GM23338 (cell line): Measurements from ENCODE around the gene DPYSL5. TPM values are rescaled to one million over a fixed set of nuclear protein-coding genes. Genes with fewer than 3 reads are reported as not detected.

Source experiments
- ATAC-seq: fragments of 200-7000 bp; cut with Tn5 transposase; 3 replicates; pipeline ENCODE4 v1.9.1; 2020
- DNase-seq: peaks from one replicate; pipeline ENCODE4 v3.0.0-alpha.2; 2015; ENCODE audit warnings: low spot score
- H2AFZ ChIP-seq: fragments of 200-600 bp; sonication (generic); 2 replicates; pipeline ENCODE4 v1.8.0; 2016; ENCODE audit warnings: antibody characterized with exemption, mild to moderate bottlenecking, moderate library complexity
- H3F3A ChIP-seq: fragments of 200-600 bp; sonication (generic); replicated peaks from 2 replicates; pipeline ENCODE4 v1.8.0; 2017; ENCODE audit warnings: antibody characterized with exemption, mixed run types, low read depth
- H3K27ac ChIP-seq: fragments of 200-600 bp; sonication (generic); 2 replicates; pipeline ENCODE4 v1.6.1; 2016; ENCODE audit warnings: low read depth
- H3K27me3 ChIP-seq: fragments of 200-600 bp; sonication (generic); 2 replicates; pipeline ENCODE4 v1.8.0; 2016; ENCODE audit warnings: mild to moderate bottlenecking, mixed run types, moderate library complexity; ENCODE audit not compliant: insufficient read depth
- H3K36me3 ChIP-seq: fragments of 200-600 bp; sonication (generic); 2 replicates; pipeline ENCODE4 v1.8.0; 2016; ENCODE audit warnings: mild to moderate bottlenecking; ENCODE audit not compliant: insufficient read depth
- H3K4me1 ChIP-seq: fragments of 200-600 bp; sonication (generic); 2 replicates; pipeline ENCODE4 v1.8.0; 2016; ENCODE audit warnings: mild to moderate bottlenecking, moderate library complexity; ENCODE audit not compliant: insufficient read depth
- H3K4me2 ChIP-seq: fragments of 200-600 bp; sonication (generic); 2 replicates; pipeline ENCODE4 v1.7.1; 2017; ENCODE audit warnings: mixed run types
- H3K4me3 ChIP-seq: fragments of 200-600 bp; sonication (generic); 2 replicates; pipeline ENCODE4 v1.6.1; 2016; ENCODE audit warnings: mixed run types
- H3K79me2 ChIP-seq: fragments of 200-600 bp; sonication (generic); replicated peaks from 2 replicates; pipeline ENCODE4 v1.8.0; 2017; ENCODE audit warnings: mild to moderate bottlenecking; ENCODE audit not compliant: insufficient read depth
- H3K9me2 ChIP-seq: fragments of 200-600 bp; sonication (generic); 2 replicates; pipeline ENCODE4 v1.8.0; 2017; ENCODE audit not compliant: insufficient read depth
- H4K20me1 ChIP-seq: fragments of 200-600 bp; sonication (generic); replicated peaks from 2 replicates; pipeline ENCODE4 v1.8.0; 2017; ENCODE audit warnings: mild to moderate bottlenecking; ENCODE audit not compliant: insufficient read depth
- H3K27ac Mint-ChIP-seq: 2 replicates; pipeline ENCODE4 v1.8.0; 2020; ENCODE audit warnings: inconsistent platforms, mild to moderate bottlenecking, moderate library complexity, mixed read lengths
- H3K27me3 Mint-ChIP-seq: 3 replicates; pipeline ENCODE4 v1.8.0; 2022; ENCODE audit warnings: low read depth, mild to moderate bottlenecking, moderate library complexity, mixed read lengths, inconsistent platforms; ENCODE audit not compliant: insufficient read depth, poor library complexity
- H3K36me3 Mint-ChIP-seq: 3 replicates; pipeline ENCODE4 v1.8.0; 2021; ENCODE audit warnings: low read depth, mild to moderate bottlenecking, inconsistent platforms, moderate library complexity, mixed read lengths
- H3K4me1 Mint-ChIP-seq: 3 replicates; pipeline ENCODE4 v1.8.0; 2020; ENCODE audit warnings: mild to moderate bottlenecking, inconsistent platforms, mixed read lengths
- H3K4me3 Mint-ChIP-seq: 3 replicates; pipeline ENCODE4 v1.8.0; 2021; ENCODE audit warnings: moderate library complexity, mild to moderate bottlenecking, inconsistent platforms, mixed read lengths
- H3K9me3 Mint-ChIP-seq: 3 replicates; pipeline ENCODE4 v1.8.0; 2020; ENCODE audit warnings: moderate library complexity, mild to moderate bottlenecking, inconsistent platforms, mixed read lengths
- CREB1 ChIP-seq: fragments of 250-450 bp; sonication (Bioruptor Pico); IDR thresholded peaks from 2 replicates; pipeline ENCODE4 v1.5.0; 2020; ENCODE audit warnings: low read depth, mild to moderate bottlenecking, moderate library complexity
- EZH2 ChIP-seq: fragments of 200-600 bp; sonication (generic); IDR thresholded peaks from one replicate; pipeline ENCODE4 v1.8.0; 2017; ENCODE audit warnings: antibody characterized with exemption, mild to moderate bottlenecking, low read depth; ENCODE audit not compliant: unreplicated experiment
- EZH2phosphoT487 ChIP-seq: fragments of 200-600 bp; sonication (generic); IDR thresholded peaks from one replicate; pipeline ENCODE4 v1.8.1; 2018; ENCODE audit warnings: antibody characterized with exemption; ENCODE audit not compliant: unreplicated experiment
- JUNB ChIP-seq: IDR thresholded peaks from one replicate; pipeline ENCODE4 v1.6.1; 2016; ENCODE audit warnings: antibody characterized with exemption; ENCODE audit not compliant: unreplicated experiment
- NANOG ChIP-seq: IDR thresholded peaks from 2 replicates; pipeline ENCODE4 v1.6.1; 2016; ENCODE audit warnings: antibody characterized with exemption, borderline replicate concordance
- STAT1 ChIP-seq: IDR thresholded peaks from one replicate; pipeline ENCODE4 v1.6.1; 2016; ENCODE audit warnings: antibody characterized with exemption; ENCODE audit not compliant: unreplicated experiment
- ZNF114 ChIP-seq: fragments of 250-450 bp; sonication (Bioruptor Pico); IDR thresholded peaks from 2 replicates; pipeline ENCODE4 v1.5.0; 2020; ENCODE audit warnings: mild to moderate bottlenecking, moderate library complexity
- ZNF331 ChIP-seq: fragments of 250-450 bp; sonication (Bioruptor Pico); IDR thresholded peaks from 2 replicates; pipeline ENCODE4 v1.5.0; 2020; ENCODE audit warnings: low read depth, mild to moderate bottlenecking, moderate library complexity
- polyA plus RNA-seq: library from polyadenylated mRNA; unstranded; fragments of >200 nt; fragmentation: Nextera tagmentation; extraction: Ambion mirVana; gene quantifications from 2 replicates; pipeline ENCODE4 v1.2.1, GENCODE V29; 2016
- total RNA-seq: library from RNA; depleted of rRNA; stranded (reverse); fragments of >200 nt; shearing (Covaris generic); gene quantifications from 2 replicates; pipeline ENCODE4 v1.2.3, GENCODE V29; 2014
- TF ChIP-seq, protein P1 (sequence below): fragments of 250-450 bp; sonication (Bioruptor Pico); IDR thresholded peaks from 2 replicates; pipeline ENCODE4 v1.5.0; 2020; ENCODE audit warnings: mild to moderate bottlenecking, moderate library complexity

Gene DPYSL5
- total and polyA plus RNA-seq, 2 experiments from 2014 or later: 3.1 to 8.1 TPM

DNA sequence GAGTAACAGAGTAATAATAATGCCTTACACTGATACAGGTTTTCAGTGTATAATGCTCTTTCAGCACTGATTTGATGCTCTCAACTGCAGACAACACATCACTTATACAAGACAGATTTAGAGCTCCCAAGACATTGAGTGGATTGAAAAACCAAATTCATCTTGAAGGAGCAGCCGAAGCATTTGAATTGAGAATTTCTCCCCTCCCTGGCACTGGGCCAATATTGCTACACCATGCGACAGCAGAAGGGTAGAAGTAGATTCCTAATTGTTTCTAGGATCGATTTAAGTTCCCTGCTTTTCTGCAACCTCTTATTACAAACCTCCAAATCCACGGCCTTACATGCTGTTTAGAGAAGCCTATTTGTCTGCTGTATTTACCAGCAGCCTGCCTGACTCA is 46.6 kb upstream of the DPYSL5 start (continued):
- TF ChIP-seq ZNF331 (CRISPR knock-in tag) (no peak), EZH2phosphoT487 (no peak), NANOG (no peak), CREB1 (CRISPR knock-in tag) (no peak), ZNF114 (no peak)
- TF ChIP-seq, protein P1, sequence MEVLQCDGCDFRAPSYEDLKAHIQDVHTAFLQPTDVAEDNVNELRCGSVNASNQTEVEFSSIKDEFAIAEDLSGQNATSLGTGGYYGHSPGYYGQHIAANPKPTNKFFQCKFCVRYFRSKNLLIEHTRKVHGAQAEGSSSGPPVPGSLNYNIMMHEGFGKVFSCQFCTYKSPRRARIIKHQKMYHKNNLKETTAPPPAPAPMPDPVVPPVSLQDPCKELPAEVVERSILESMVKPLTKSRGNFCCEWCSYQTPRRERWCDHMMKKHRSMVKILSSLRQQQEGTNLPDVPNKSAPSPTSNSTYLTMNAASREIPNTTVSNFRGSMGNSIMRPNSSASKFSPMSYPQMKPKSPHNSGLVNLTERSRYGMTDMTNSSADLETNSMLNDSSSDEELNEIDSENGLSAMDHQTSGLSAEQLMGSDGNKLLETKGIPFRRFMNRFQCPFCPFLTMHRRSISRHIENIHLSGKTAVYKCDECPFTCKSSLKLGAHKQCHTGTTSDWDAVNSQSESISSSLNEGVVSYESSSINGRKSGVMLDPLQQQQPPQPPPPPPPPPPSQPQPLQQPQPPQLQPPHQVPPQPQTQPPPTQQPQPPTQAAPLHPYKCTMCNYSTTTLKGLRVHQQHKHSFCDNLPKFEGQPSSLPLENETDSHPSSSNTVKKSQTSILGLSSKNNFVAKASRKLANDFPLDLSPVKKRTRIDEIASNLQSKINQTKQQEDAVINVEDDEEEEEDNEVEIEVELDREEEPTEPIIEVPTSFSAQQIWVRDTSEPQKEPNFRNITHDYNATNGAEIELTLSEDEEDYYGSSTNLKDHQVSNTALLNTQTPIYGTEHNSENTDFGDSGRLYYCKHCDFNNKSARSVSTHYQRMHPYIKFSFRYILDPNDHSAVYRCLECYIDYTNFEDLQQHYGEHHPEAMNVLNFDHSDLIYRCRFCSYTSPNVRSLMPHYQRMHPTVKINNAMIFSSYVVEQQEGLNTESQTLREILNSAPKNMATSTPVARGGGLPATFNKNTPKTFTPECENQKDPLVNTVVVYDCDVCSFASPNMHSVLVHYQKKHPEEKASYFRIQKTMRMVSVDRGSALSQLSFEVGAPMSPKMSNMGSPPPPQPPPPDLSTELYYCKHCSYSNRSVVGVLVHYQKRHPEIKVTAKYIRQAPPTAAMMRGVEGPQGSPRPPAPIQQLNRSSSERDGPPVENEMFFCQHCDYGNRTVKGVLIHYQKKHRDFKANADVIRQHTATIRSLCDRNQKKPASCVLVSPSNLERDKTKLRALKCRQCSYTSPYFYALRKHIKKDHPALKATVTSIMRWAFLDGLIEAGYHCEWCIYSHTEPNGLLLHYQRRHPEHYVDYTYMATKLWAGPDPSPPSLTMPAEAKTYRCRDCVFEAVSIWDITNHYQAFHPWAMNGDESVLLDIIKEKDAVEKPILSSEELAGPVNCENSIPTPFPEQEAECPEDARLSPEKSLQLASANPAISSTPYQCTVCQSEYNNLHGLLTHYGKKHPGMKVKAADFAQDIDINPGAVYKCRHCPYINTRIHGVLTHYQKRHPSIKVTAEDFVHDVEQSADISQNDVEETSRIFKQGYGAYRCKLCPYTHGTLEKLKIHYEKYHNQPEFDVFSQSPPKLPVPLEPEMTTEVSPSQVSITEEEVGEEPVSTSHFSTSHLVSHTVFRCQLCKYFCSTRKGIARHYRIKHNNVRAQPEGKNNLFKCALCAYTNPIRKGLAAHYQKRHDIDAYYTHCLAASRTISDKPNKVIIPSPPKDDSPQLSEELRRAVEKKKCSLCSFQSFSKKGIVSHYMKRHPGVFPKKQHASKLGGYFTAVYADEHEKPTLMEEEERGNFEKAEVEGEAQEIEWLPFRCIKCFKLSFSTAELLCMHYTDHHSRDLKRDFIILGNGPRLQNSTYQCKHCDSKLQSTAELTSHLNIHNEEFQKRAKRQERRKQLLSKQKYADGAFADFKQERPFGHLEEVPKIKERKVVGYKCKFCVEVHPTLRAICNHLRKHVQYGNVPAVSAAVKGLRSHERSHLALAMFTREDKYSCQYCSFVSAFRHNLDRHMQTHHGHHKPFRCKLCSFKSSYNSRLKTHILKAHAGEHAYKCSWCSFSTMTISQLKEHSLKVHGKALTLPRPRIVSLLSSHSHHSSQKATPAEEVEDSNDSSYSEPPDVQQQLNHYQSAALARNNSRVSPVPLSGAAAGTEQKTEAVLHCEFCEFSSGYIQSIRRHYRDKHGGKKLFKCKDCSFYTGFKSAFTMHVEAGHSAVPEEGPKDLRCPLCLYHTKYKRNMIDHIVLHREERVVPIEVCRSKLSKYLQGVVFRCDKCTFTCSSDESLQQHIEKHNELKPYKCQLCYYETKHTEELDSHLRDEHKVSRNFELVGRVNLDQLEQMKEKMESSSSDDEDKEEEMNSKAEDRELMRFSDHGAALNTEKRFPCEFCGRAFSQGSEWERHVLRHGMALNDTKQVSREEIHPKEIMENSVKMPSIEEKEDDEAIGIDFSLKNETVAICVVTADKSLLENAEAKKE: no peak

DNA sequence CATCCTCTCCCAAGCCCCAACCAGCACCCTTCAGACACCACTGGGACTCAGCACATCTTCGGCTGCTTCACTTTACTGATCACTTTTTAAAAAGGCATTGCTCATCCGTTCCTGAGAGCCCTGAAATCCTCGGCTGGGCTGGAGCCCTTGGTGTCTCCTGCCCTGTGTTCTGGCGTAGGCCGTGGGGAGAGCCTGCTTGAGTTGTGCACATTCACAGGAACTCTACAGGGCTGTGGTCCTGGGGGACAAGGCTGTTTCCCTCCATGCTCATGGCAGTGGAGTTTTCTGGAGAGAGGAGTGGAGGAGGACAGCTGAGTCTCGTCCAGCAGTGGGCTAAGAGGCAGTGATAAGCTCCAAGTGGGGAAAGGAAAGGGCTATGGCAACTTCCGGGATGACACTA is 46.1 kb upstream of the DPYSL5 start:
- no peak overlapping the region for H3K4me3 Mint-ChIP-seq
- peaks cover 1% of the 10 kb centered on the region for H3K27me3 Mint-ChIP-seq
- no peak for DNase-seq
- no peaks in the 10 kb centered on the region for H3K4me1 Mint-ChIP-seq
- Histone ChIP-seq H3K27me3 (no peaks in the 10 kb centered on the region), H2AFZ (no peak overlapping the region), H3K4me2 (no peak overlapping the region), H3K4me1 (no peaks in the 10 kb centered on the region), H4K20me1 (no peaks in the 10 kb centered on the region), H3K27ac (no peak overlapping the region), H3K36me3 (peaks cover 5% of the 10 kb centered on the region), H3K79me2 (no peaks in the 10 kb centered on the region), H3K9me2 (peaks cover 3% of the 10 kb centered on the region; the same call in 1 of the 2 replicates), H3F3A (no peaks in the 10 kb centered on the region), H3K4me3 (no peak overlapping the region)
- peaks cover 14% of the 10 kb centered on the region; the same call in 2 of the 3 replicates for H3K36me3 Mint-ChIP-seq
- no peaks in the 10 kb centered on the region for H3K9me3 Mint-ChIP-seq
- ATAC-seq: no peak
- no peak overlapping the region for H3K27ac Mint-ChIP-seq
- TF ChIP-seq EZH2: no peak
- TF ChIP-seq, protein P1: no peak
- TF ChIP-seq STAT1: no peak
- no peak for TF ChIP-seq ZNF331 (CRISPR knock-in tag)
- TF ChIP-seq CREB1 (CRISPR knock-in tag): no peak
- TF ChIP-seq JUNB: no peak
- TF ChIP-seq NANOG: no peak
